Suprapubic skin (tissue), 4 donors: ENCODE results near the gene FAM90A26.
"Not testable (repeated sequence)": the region's sequence is repeated elsewhere in the genome, so short reads cannot be mapped to it uniquely, and the experiment has no call there.

Source experiments
- CTCF ChIP-seq, 2 donors: fragments of 200-600 bp in 1 of 2; fragments of 450-650 bp in 1 of 2; sonication (generic) in 1 of 2; IDR thresholded peaks; one replicate each; pipeline ENCODE4 v1.5.1; 2016 to 2019; ENCODE audit warnings: antibody characterized with exemption in 2 of 2, mild to moderate bottlenecking in 1 of 2, moderate library complexity in 1 of 2
- EP300 ChIP-seq: sonication (generic); formaldehyde crosslinking; IDR thresholded peaks from one replicate; pipeline ENCODE4 v1.6.1; 2017; ENCODE audit warnings: antibody characterized with exemption
- POLR2AphosphoS5 ChIP-seq, 3 donors: sonication (generic); formaldehyde crosslinking; IDR thresholded peaks; one replicate each; pipeline ENCODE4 v1.6.1; 2017; ENCODE audit warnings: antibody characterized with exemption in 3 of 3

- TF ChIP-seq CTCF (IDR thresholded peaks at IDR 0.05); POLR2AphosphoS5 (IDR thresholded peaks at IDR 0.05); EP300: not testable (repeated sequence)
Observed at GRCh38 chr4:9152180-9153007, 17.8 kb upstream of the FAM90A26 start.
